A549 (cell line): Measurements from ENCODE around the gene PRLR.

ENCODE experiments used
- CTCF ChIP-seq: fragments of >200 bp; sonication (Bioruptor Twin); formaldehyde crosslinking; IDR thresholded peaks from 3 replicates; pipeline ENCODE4 v1.5.1; 2016
- FOSB ChIP-seq: fragments of 250-450 bp; sonication (Bioruptor Pico); IDR thresholded peaks from 2 replicates; pipeline ENCODE4 v1.5.0; 2020; ENCODE audit warnings: mild to moderate bottlenecking, moderate library complexity
- JUN ChIP-seq, 2 experiments: fragments of >200 bp; sonication (Bioruptor Twin); formaldehyde crosslinking; IDR thresholded peaks; 2 replicates in 1 of 2; 3 replicates in 1 of 2; pipeline ENCODE4 v1.6.1; 2016 to 2017
- JUNB ChIP-seq: fragments of >200 bp; sonication (Bioruptor Twin); formaldehyde crosslinking; IDR thresholded peaks from 2 replicates; pipeline ENCODE4 v1.6.1; 2016
- POLR2A ChIP-seq: IDR thresholded peaks from 2 replicates; pipeline ENCODE4 v1.6.1; 2012; ENCODE audit warnings: mild to moderate bottlenecking, low read length
- POLR2AphosphoS2 ChIP-seq: conservative IDR thresholded peaks from 2 replicates; pipeline ENCODE4 v1.6.1; 2012; ENCODE audit warnings: low read length, improper control_type of control experiment, inconsistent platforms

GRCh38 chr5:35240892-35241291 lies 10.6 kb upstream of the PRLR start:
- TF ChIP-seq CTCF: no peak
- no peak for TF ChIP-seq POLR2AphosphoS2
- no peak for TF ChIP-seq POLR2A
- no peak for TF ChIP-seq JUNB
- TF ChIP-seq FOSB: no peak
- TF ChIP-seq JUN (IDR thresholded peaks at IDR 0.05): no peak
